GM12892 (cell line): Measurements from ENCODE around the gene EXOC6B.

Experiments used
- DNase-seq: peaks from one replicate; pipeline ENCODE4 v3.0.0; 2011; ENCODE audit not compliant: insufficient read length
- FAIRE-seq: peaks from 2 replicates; lab custom pipeline; 2011; peaks lifted over from hg19 to GRCh38; lab: Jason Lieb, UNC
- POLR2A ChIP-seq: IDR thresholded peaks from 2 replicates; pipeline ENCODE4 v1.6.1; 2011; ENCODE audit warnings: low read depth, low read length, control low read depth
- POLR2AphosphoS5 ChIP-seq: IDR thresholded peaks from 2 replicates; pipeline ENCODE4 v1.6.1; 2011; ENCODE audit warnings: low read depth, low read length, control low read depth
- TAF1 ChIP-seq: IDR thresholded peaks from 2 replicates; pipeline ENCODE4 v1.6.1; 2011; ENCODE audit warnings: low read depth, mild to moderate bottlenecking, control low read depth, low read length, borderline replicate concordance

Gene EXOC6B

GRCh38 chr2:72291059-72291458 is 534.8 kb downstream of the EXOC6B start:
- FAIRE-seq (no peak), DNase-seq (no peak)
- TF ChIP-seq TAF1: no peak
- no peak for TF ChIP-seq POLR2A
- TF ChIP-seq POLR2AphosphoS5: no peak

- TF ChIP-seq TAF1: no peak
- no peak for TF ChIP-seq POLR2AphosphoS5
- FAIRE-seq (no peak), DNase-seq (no peak)
Observed at GRCh38 chr2:72289736-72290135, 536.1 kb downstream of the EXOC6B start.

GRCh38 chr2:72289283-72289682 is 536.5 kb downstream of the EXOC6B start:
- FAIRE-seq: no peak
- no peak for TF ChIP-seq TAF1
- TF ChIP-seq POLR2A: no peak
- no peak for TF ChIP-seq POLR2AphosphoS5
- no peak for DNase-seq

GRCh38 chr2:72278046-72278445 is 547.8 kb downstream of the EXOC6B start:
- no peak for DNase-seq
- TF ChIP-seq POLR2A: no peak
- TF ChIP-seq POLR2AphosphoS5: no peak
- TF ChIP-seq TAF1: no peak
- no peak for FAIRE-seq

GRCh38 chr2:72276876-72277275 is 549.0 kb downstream of the EXOC6B start:
- no peak for TF ChIP-seq POLR2AphosphoS5
- no peak for DNase-seq
- FAIRE-seq: no peak

- FAIRE-seq (no peak), DNase-seq (no peak)
- TF ChIP-seq POLR2AphosphoS5 (no peak), TAF1 (no peak), POLR2A (no peak)
Observed at GRCh38 chr2:72276356-72276755, 549.5 kb downstream of the EXOC6B start.

- no peak for FAIRE-seq
- no peak for DNase-seq
- TF ChIP-seq POLR2A (no peak), POLR2AphosphoS5 (no peak), TAF1 (no peak)
Observed at GRCh38 chr2:72275084-72275483, 550.7 kb downstream of the EXOC6B start.

GRCh38 chr2:72274380-72274797 is 551.4 kb downstream of the EXOC6B start:
- FAIRE-seq: no peak
- DNase-seq: no peak
- TF ChIP-seq POLR2A (no peak), TAF1 (no peak), POLR2AphosphoS5 (no peak)

- TF ChIP-seq TAF1: no peak
- no peak for TF ChIP-seq POLR2AphosphoS5
- TF ChIP-seq POLR2A: no peak
- DNase-seq (no peak), FAIRE-seq (no peak)
Observed at GRCh38 chr2:72273384-72273783, 552.4 kb downstream of the EXOC6B start.

GRCh38 chr2:72271766-72272641 is 553.8 kb downstream of the EXOC6B start:
- FAIRE-seq: no peak
- DNase-seq: no peak
- TF ChIP-seq POLR2AphosphoS5 (no peak), TAF1 (no peak), POLR2A (no peak)

GRCh38 chr2:72271276-72271614 is 554.6 kb downstream of the EXOC6B start:
- FAIRE-seq (no peak), DNase-seq (no peak)
- no peak for TF ChIP-seq POLR2A
- TF ChIP-seq TAF1: no peak
- no peak for TF ChIP-seq POLR2AphosphoS5

GRCh38 chr2:72270556-72271275 is 555.1 kb downstream of the EXOC6B start:
- FAIRE-seq: no peak
- TF ChIP-seq POLR2A: no peak
- no peak for TF ChIP-seq TAF1
- TF ChIP-seq POLR2AphosphoS5: no peak
- no peak for DNase-seq

- TF ChIP-seq POLR2AphosphoS5: no peak
- no peak for TF ChIP-seq TAF1
- no peak for TF ChIP-seq POLR2A
- no peak for DNase-seq
Observed at GRCh38 chr2:72263776-72264060, 562.1 kb downstream of the EXOC6B start.

More at GRCh38 chr2:72263776-72264060, 562.1 kb downstream of the EXOC6B start:
- FAIRE-seq: no peak
